H7 (cell line): ENCODE measurements around the gene VLDLR. TPM values are rescaled to one million over a fixed set of nuclear protein-coding genes. Genes with fewer than 3 reads are reported as not detected.
A peak's percentile ranks its signal among the peaks of the same experiment; 100 is the strongest.

Experiments
- DNase-seq: peaks from one replicate; pipeline ENCODE4 v3.0.0; 2012
- H3K27me3 ChIP-seq: 2 replicates; pipeline ENCODE4 v1.6.0; 2011; ENCODE audit warnings: mild to moderate bottlenecking, low read length; ENCODE audit not compliant: control insufficient read depth, insufficient read depth
- H3K36me3 ChIP-seq: replicated peaks from 2 replicates; pipeline ENCODE4 v1.5.1; 2011; ENCODE audit warnings: low read length; ENCODE audit not compliant: control insufficient read depth, insufficient read depth
- H3K4me3 ChIP-seq: 2 replicates; pipeline ENCODE4 v1.5.1; 2011; ENCODE audit warnings: low read depth, mild to moderate bottlenecking, control low read depth, low read length, moderate library complexity; ENCODE audit not compliant: insufficient read depth
- total RNA-seq: library from RNA; depleted of rRNA; stranded (reverse); fragments of >200 nt; shearing (Covaris generic); gene quantifications from 2 replicates; pipeline ENCODE4 v1.2.3, GENCODE V29; 2014

The VLDLR gene
- total RNA-seq, 1 experiment from 2014 or later = 13.5 TPM

- Histone ChIP-seq H3K4me3 (no peak overlapping the region), H3K36me3 (peaks cover 2% of the 10 kb centered on the region; the same call in 1 of the 2 replicates), H3K27me3 (no peaks in the 10 kb centered on the region)
- no peak for DNase-seq
Measured at GRCh38 chr9:2631263-2631662, 9.7 kb downstream of the VLDLR start.

GRCh38 chr9:2634153-2634552, 12.6 kb downstream of the VLDLR start:
- DNase-seq = no peak
- Histone ChIP-seq H3K27me3 (no peaks in the 10 kb centered on the region), H3K4me3 (no peak overlapping the region), H3K36me3 (peaks cover 4% of the 10 kb centered on the region)

GRCh38 chr9:2634818-2635217, 13.2 kb downstream of the VLDLR start:
- Histone ChIP-seq H3K36me3 (peaks cover 5% of the 10 kb centered on the region), H3K4me3 (no peak overlapping the region), H3K27me3 (no peaks in the 10 kb centered on the region)
- DNase-seq = peak; percentile 19

- Histone ChIP-seq H3K36me3 (peaks cover 9% of the 10 kb centered on the region), H3K27me3 (no peaks in the 10 kb centered on the region), H3K4me3 (no peak overlapping the region)
- DNase-seq = no peak
Measured at GRCh38 chr9:2635922-2636321, 14.3 kb downstream of the VLDLR start.

- Histone ChIP-seq H3K36me3 (peaks cover 20% of the 10 kb centered on the region), H3K4me3 (no peak overlapping the region), H3K27me3 (no peaks in the 10 kb centered on the region)
- DNase-seq = no peak
Measured at GRCh38 chr9:2637390-2637789, 15.8 kb downstream of the VLDLR start.

- H3K27me3 ChIP-seq = no peaks in the 10 kb centered on the region
- DNase-seq = no peak
- peaks cover 31% of the 10 kb centered on the region for H3K36me3 ChIP-seq
- no peak overlapping the region for H3K4me3 ChIP-seq
Measured at GRCh38 chr9:2638871-2639673, 17.5 kb downstream of the VLDLR start.

- H3K36me3 ChIP-seq = peaks cover 33% of the 10 kb centered on the region
- H3K27me3 ChIP-seq = no peaks in the 10 kb centered on the region
- no peak overlapping the region for H3K4me3 ChIP-seq
- DNase-seq = no peak
Measured at GRCh38 chr9:2639786-2640185, 18.2 kb downstream of the VLDLR start.

- Histone ChIP-seq H3K27me3 (no peaks in the 10 kb centered on the region), H3K36me3 (peaks cover 39% of the 10 kb centered on the region), H3K4me3 (no peak overlapping the region)
- no peak for DNase-seq
Measured at GRCh38 chr9:2640570-2640969, 19.0 kb downstream of the VLDLR start.

GRCh38 chr9:2641033-2641432, 19.4 kb downstream of the VLDLR start:
- peaks cover 38% of the 10 kb centered on the region for H3K36me3 ChIP-seq
- H3K27me3 ChIP-seq = no peaks in the 10 kb centered on the region
- no peak overlapping the region for H3K4me3 ChIP-seq
- DNase-seq = no peak

- H3K27me3 ChIP-seq = no peaks in the 10 kb centered on the region
- peaks cover 41% of the 10 kb centered on the region for H3K36me3 ChIP-seq
- no peak for DNase-seq
- no peak overlapping the region for H3K4me3 ChIP-seq
Measured at GRCh38 chr9:2642068-2642467, 20.5 kb downstream of the VLDLR start.

- Histone ChIP-seq H3K4me3 (no peak overlapping the region), H3K27me3 (no peaks in the 10 kb centered on the region), H3K36me3 (peaks cover 67% of the 10 kb centered on the region)
- no peak for DNase-seq
Measured at GRCh38 chr9:2645569-2645968, 24.0 kb downstream of the VLDLR start.

- DNase-seq = no peak
- Histone ChIP-seq H3K36me3 (peaks cover 27% of the 10 kb centered on the region), H3K4me3 (no peak overlapping the region), H3K27me3 (no peaks in the 10 kb centered on the region)
Measured at GRCh38 chr9:2655411-2655901, 33.9 kb downstream of the VLDLR start.

- DNase-seq = no peak
- H3K4me3 ChIP-seq = no peak overlapping the region
- H3K36me3 ChIP-seq = peaks cover 19% of the 10 kb centered on the region
Measured at GRCh38 chr9:2657427-2657826, 35.8 kb downstream of the VLDLR start.

GRCh38 chr9:2662496-2662895, 40.9 kb downstream of the VLDLR start:
- H3K27me3 ChIP-seq = no peaks in the 10 kb centered on the region
- no peaks in the 10 kb centered on the region; the same call in 1 of the 2 replicates for H3K36me3 ChIP-seq
- H3K4me3 ChIP-seq = no peak overlapping the region
- peak; percentile 70 for DNase-seq

More at GRCh38 chr9:2657427-2657826, 35.8 kb downstream of the VLDLR start:
- H3K27me3 ChIP-seq = no peaks in the 10 kb centered on the region

- DNase-seq = no peak
- H3K27me3 ChIP-seq = no peaks in the 10 kb centered on the region
- H3K4me3 ChIP-seq = no peak overlapping the region
- no peaks in the 10 kb centered on the region; the same call in 1 of the 2 replicates for H3K36me3 ChIP-seq
Measured at GRCh38 chr9:2663461-2664173, 42.0 kb downstream of the VLDLR start.
